Neural cell (in vitro differentiated cells): ENCODE results near the gene ACOT7.

Experiments
- CTCF ChIP-seq: fragments of 450-650 bp; IDR thresholded peaks from 2 replicates; pipeline ENCODE4 v1.5.1; 2014; ENCODE audit warnings: antibody characterized with exemption, mild to moderate bottlenecking, moderate library complexity; ENCODE audit not compliant: poor library complexity, severe bottlenecking
- EZH2 ChIP-seq: fragments of 200-600, 300-800 bp; shearing (Covaris generic), sonication (generic); IDR thresholded peaks from 2 replicates; pipeline ENCODE4 v1.6.1; 2014; ENCODE audit warnings: antibody characterized with exemption, low read length, borderline replicate concordance, mild to moderate bottlenecking; ENCODE audit not compliant: insufficient read depth, poor library complexity, severe bottlenecking
- POLR2AphosphoS5 ChIP-seq: IDR thresholded peaks from 2 replicates; pipeline ENCODE4 v1.6.1; 2012
- REST ChIP-seq: IDR thresholded peaks from 2 replicates; pipeline ENCODE4 v1.6.1; 2012; ENCODE audit warnings: borderline replicate concordance

GRCh38 chr1:6276811-6277555 lies 116.6 kb downstream of the ACOT7 start:
- TF ChIP-seq EZH2 (no peak), POLR2AphosphoS5 (no peak), REST (no peak), CTCF (no peak)
